M059J (cell line): ENCODE measurements around the gene RIN3. TPM values are rescaled to one million over a fixed set of nuclear protein-coding genes. Genes with fewer than 3 reads are reported as not detected.
"Not testable (repeated sequence)": the region's sequence is repeated elsewhere in the genome, so short reads cannot be mapped to it uniquely, and the experiment has no call there.

Experiments
- DNase-seq: peaks from one replicate; pipeline ENCODE4 v3.0.0-alpha.2; 2012; ENCODE audit warnings: low read depth
- total RNA-seq: library from RNA; depleted of rRNA; stranded (reverse); fragments of >200 nt; shearing (Covaris generic); gene quantifications from 2 replicates; pipeline ENCODE4 v1.2.3, GENCODE V29; 2014

RIN3 gene
- total RNA-seq, 1 experiment from 2014 or later = 1.1 TPM

- no peak for DNase-seq
Observed at GRCh38 chr14:92670160-92670559, 156.6 kb downstream of the RIN3 start.

GRCh38 chr14:92670643-92671366, 157.2 kb downstream of the RIN3 start:
- no peak for DNase-seq

- DNase-seq = no peak
Observed at GRCh38 chr14:92673601-92674150, 160.1 kb downstream of the RIN3 start.

GRCh38 chr14:92675421-92675820, 161.8 kb downstream of the RIN3 start:
- no peak for DNase-seq

GRCh38 chr14:92675976-92676375, 162.4 kb downstream of the RIN3 start:
- DNase-seq = no peak

GRCh38 chr14:92676403-92677086, 163.0 kb downstream of the RIN3 start:
- no peak for DNase-seq

GRCh38 chr14:92677087-92677668, 163.6 kb downstream of the RIN3 start:
- no peak for DNase-seq

- no peak for DNase-seq
Observed at GRCh38 chr14:92677955-92678354, 164.4 kb downstream of the RIN3 start.

GRCh38 chr14:92678766-92679165, 165.2 kb downstream of the RIN3 start:
- no peak for DNase-seq

GRCh38 chr14:92679246-92679645, 165.7 kb downstream of the RIN3 start:
- DNase-seq = no peak

GRCh38 chr14:92680330-92680729, 166.7 kb downstream of the RIN3 start:
- DNase-seq = not testable (repeated sequence)

- peak; percentile 56 for DNase-seq
Observed at GRCh38 chr14:92680781-92681650, 167.4 kb downstream of the RIN3 start.

GRCh38 chr14:92683041-92683440, 169.5 kb downstream of the RIN3 start:
- DNase-seq = no peak

- DNase-seq = no peak
Observed at GRCh38 chr14:92684801-92685560, 171.4 kb downstream of the RIN3 start.

- no peak for DNase-seq
Observed at GRCh38 chr14:92685784-92686355, 172.3 kb downstream of the RIN3 start.

- no peak for DNase-seq
Observed at GRCh38 chr14:92686411-92686899, 172.9 kb downstream of the RIN3 start.

- DNase-seq = peak; percentile 60
Observed at GRCh38 chr14:92686900-92687427, 173.4 kb downstream of the RIN3 start.

GRCh38 chr14:92687681-92688433, 174.3 kb downstream of the RIN3 start:
- peak; percentile 11 for DNase-seq
